GM23338 (cell line): ENCODE data around the gene SLC2A13. TPM values are rescaled to one million over a fixed set of nuclear protein-coding genes. Genes with fewer than 3 reads are reported as not detected.
A peak's percentile ranks its signal among the peaks of the same experiment; 100 is the strongest.

Experiments
- ATAC-seq: fragments of 200-7000 bp; cut with Tn5 transposase; 3 replicates; pipeline ENCODE4 v1.9.1; 2020
- DNase-seq: peaks from one replicate; pipeline ENCODE4 v3.0.0-alpha.2; 2015; ENCODE audit warnings: low spot score
- H2AFZ ChIP-seq: fragments of 200-600 bp; sonication (generic); 2 replicates; pipeline ENCODE4 v1.8.0; 2016; ENCODE audit warnings: antibody characterized with exemption, mild to moderate bottlenecking, moderate library complexity
- H3F3A ChIP-seq: fragments of 200-600 bp; sonication (generic); replicated peaks from 2 replicates; pipeline ENCODE4 v1.8.0; 2017; ENCODE audit warnings: antibody characterized with exemption, mixed run types, low read depth
- H3K27ac ChIP-seq: fragments of 200-600 bp; sonication (generic); 2 replicates; pipeline ENCODE4 v1.6.1; 2016; ENCODE audit warnings: low read depth
- H3K27me3 ChIP-seq: fragments of 200-600 bp; sonication (generic); 2 replicates; pipeline ENCODE4 v1.8.0; 2016; ENCODE audit warnings: mild to moderate bottlenecking, mixed run types, moderate library complexity; ENCODE audit not compliant: insufficient read depth
- H3K36me3 ChIP-seq: fragments of 200-600 bp; sonication (generic); 2 replicates; pipeline ENCODE4 v1.8.0; 2016; ENCODE audit warnings: mild to moderate bottlenecking; ENCODE audit not compliant: insufficient read depth
- H3K4me1 ChIP-seq: fragments of 200-600 bp; sonication (generic); 2 replicates; pipeline ENCODE4 v1.8.0; 2016; ENCODE audit warnings: mild to moderate bottlenecking, moderate library complexity; ENCODE audit not compliant: insufficient read depth
- H3K4me2 ChIP-seq: fragments of 200-600 bp; sonication (generic); 2 replicates; pipeline ENCODE4 v1.7.1; 2017; ENCODE audit warnings: mixed run types
- H3K4me3 ChIP-seq: fragments of 200-600 bp; sonication (generic); 2 replicates; pipeline ENCODE4 v1.6.1; 2016; ENCODE audit warnings: mixed run types
- H3K79me2 ChIP-seq: fragments of 200-600 bp; sonication (generic); replicated peaks from 2 replicates; pipeline ENCODE4 v1.8.0; 2017; ENCODE audit warnings: mild to moderate bottlenecking; ENCODE audit not compliant: insufficient read depth
- H3K9me2 ChIP-seq: fragments of 200-600 bp; sonication (generic); 2 replicates; pipeline ENCODE4 v1.8.0; 2017; ENCODE audit not compliant: insufficient read depth
- H4K20me1 ChIP-seq: fragments of 200-600 bp; sonication (generic); replicated peaks from 2 replicates; pipeline ENCODE4 v1.8.0; 2017; ENCODE audit warnings: mild to moderate bottlenecking; ENCODE audit not compliant: insufficient read depth
- H3K27ac Mint-ChIP-seq: 2 replicates; pipeline ENCODE4 v1.8.0; 2020; ENCODE audit warnings: inconsistent platforms, mild to moderate bottlenecking, moderate library complexity, mixed read lengths
- H3K27me3 Mint-ChIP-seq: 3 replicates; pipeline ENCODE4 v1.8.0; 2022; ENCODE audit warnings: low read depth, mild to moderate bottlenecking, moderate library complexity, mixed read lengths, inconsistent platforms; ENCODE audit not compliant: insufficient read depth, poor library complexity
- H3K36me3 Mint-ChIP-seq: 3 replicates; pipeline ENCODE4 v1.8.0; 2021; ENCODE audit warnings: low read depth, mild to moderate bottlenecking, inconsistent platforms, moderate library complexity, mixed read lengths
- H3K4me1 Mint-ChIP-seq: 3 replicates; pipeline ENCODE4 v1.8.0; 2020; ENCODE audit warnings: mild to moderate bottlenecking, inconsistent platforms, mixed read lengths
- H3K4me3 Mint-ChIP-seq: 3 replicates; pipeline ENCODE4 v1.8.0; 2021; ENCODE audit warnings: moderate library complexity, mild to moderate bottlenecking, inconsistent platforms, mixed read lengths
- H3K9me3 Mint-ChIP-seq: 3 replicates; pipeline ENCODE4 v1.8.0; 2020; ENCODE audit warnings: moderate library complexity, mild to moderate bottlenecking, inconsistent platforms, mixed read lengths
- EZH2phosphoT487 ChIP-seq: fragments of 200-600 bp; sonication (generic); IDR thresholded peaks from one replicate; pipeline ENCODE4 v1.8.1; 2018; ENCODE audit warnings: antibody characterized with exemption; ENCODE audit not compliant: unreplicated experiment
- JUNB ChIP-seq: IDR thresholded peaks from one replicate; pipeline ENCODE4 v1.6.1; 2016; ENCODE audit warnings: antibody characterized with exemption; ENCODE audit not compliant: unreplicated experiment
- polyA plus RNA-seq: library from polyadenylated mRNA; unstranded; fragments of >200 nt; fragmentation: Nextera tagmentation; extraction: Ambion mirVana; gene quantifications from 2 replicates; pipeline ENCODE4 v1.2.1, GENCODE V29; 2016
- total RNA-seq: library from RNA; depleted of rRNA; stranded (reverse); fragments of >200 nt; shearing (Covaris generic); gene quantifications from 2 replicates; pipeline ENCODE4 v1.2.3, GENCODE V29; 2014
- TF ChIP-seq, protein P1 (sequence below): IDR thresholded peaks from one replicate; pipeline ENCODE4 v1.6.1; 2018; ENCODE audit warnings: antibody characterized with exemption; ENCODE audit not compliant: unreplicated experiment
- TF ChIP-seq, protein P2 (sequence below), 2 experiments: fragments of 200-600 bp in 1 of 2; sonication (generic) in 1 of 2; conservative IDR thresholded peaks; 2 replicates each; pipeline versions ENCODE4 v1.5.1 to v1.6.1; 2016 to 2017; ENCODE audit warnings: antibody characterized with exemption in 2 of 2, low read depth in 2 of 2, mild to moderate bottlenecking in 2 of 2, moderate library complexity in 1 of 2
- TF ChIP-seq, protein P3 (sequence below): fragments of 250-450 bp; sonication (Bioruptor Pico); IDR thresholded peaks from 2 replicates; pipeline ENCODE4 v1.5.0; 2020; ENCODE audit warnings: mild to moderate bottlenecking, moderate library complexity
- TF ChIP-seq, protein P4 (sequence below): IDR thresholded peaks from 2 replicates; pipeline ENCODE4 v1.6.1; 2016; ENCODE audit warnings: antibody characterized with exemption

SLC2A13 gene
- total and polyA plus RNA-seq, 2 experiments from 2014 or later, result 6.8 to 22.7 TPM

DNA sequence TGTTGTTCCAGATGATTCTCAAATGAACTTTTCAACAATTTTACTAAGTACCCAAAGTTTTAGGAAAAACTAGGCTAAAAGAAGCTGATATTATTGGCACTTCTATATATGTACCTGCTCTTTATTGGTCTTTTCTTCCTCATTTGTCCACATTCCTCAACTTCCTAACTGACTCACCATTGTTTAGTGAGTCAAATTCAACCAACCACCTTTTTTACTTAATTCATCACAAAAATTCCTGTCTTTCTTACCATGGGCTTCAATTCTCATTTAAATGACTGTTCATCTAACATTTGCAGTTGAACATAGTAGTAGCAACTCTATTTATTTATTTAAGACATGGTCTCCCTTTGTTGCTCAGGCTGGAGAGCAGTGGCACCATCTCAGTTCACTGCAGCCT lies 47.6 kb upstream of the SLC2A13 start (continued):
- TF ChIP-seq, protein P1, sequence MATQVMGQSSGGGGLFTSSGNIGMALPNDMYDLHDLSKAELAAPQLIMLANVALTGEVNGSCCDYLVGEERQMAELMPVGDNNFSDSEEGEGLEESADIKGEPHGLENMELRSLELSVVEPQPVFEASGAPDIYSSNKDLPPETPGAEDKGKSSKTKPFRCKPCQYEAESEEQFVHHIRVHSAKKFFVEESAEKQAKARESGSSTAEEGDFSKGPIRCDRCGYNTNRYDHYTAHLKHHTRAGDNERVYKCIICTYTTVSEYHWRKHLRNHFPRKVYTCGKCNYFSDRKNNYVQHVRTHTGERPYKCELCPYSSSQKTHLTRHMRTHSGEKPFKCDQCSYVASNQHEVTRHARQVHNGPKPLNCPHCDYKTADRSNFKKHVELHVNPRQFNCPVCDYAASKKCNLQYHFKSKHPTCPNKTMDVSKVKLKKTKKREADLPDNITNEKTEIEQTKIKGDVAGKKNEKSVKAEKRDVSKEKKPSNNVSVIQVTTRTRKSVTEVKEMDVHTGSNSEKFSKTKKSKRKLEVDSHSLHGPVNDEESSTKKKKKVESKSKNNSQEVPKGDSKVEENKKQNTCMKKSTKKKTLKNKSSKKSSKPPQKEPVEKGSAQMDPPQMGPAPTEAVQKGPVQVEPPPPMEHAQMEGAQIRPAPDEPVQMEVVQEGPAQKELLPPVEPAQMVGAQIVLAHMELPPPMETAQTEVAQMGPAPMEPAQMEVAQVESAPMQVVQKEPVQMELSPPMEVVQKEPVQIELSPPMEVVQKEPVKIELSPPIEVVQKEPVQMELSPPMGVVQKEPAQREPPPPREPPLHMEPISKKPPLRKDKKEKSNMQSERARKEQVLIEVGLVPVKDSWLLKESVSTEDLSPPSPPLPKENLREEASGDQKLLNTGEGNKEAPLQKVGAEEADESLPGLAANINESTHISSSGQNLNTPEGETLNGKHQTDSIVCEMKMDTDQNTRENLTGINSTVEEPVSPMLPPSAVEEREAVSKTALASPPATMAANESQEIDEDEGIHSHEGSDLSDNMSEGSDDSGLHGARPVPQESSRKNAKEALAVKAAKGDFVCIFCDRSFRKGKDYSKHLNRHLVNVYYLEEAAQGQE, result no peak
- no peak for TF ChIP-seq EZH2phosphoT487

DNA sequence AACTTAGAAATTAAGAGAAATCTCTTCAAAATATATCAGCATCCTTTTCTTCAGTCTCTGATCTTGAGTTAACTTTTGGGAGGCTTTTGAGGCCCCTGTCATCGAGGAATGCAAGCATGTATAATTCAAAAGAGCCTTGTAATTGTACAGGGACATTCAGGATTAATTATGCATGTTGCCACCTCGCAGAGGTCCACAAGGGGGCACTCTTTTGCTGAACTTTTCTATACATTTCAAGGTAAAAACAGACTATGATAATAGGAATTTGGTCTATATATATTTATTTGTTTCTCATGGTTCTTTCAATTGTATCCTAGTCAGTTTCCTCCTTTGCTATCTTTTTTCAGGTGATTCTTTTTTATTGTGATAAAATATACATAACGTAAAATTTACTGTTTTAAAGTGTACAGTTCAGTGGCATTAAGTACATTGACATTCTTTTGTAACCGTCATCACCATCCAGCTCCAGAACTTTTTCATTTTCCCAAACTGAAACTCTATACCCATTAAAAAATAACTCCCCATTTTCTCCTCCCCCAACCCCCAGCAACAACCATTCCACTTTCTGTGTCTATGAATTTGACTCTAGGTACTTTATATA lies 47.0 kb upstream of the SLC2A13 start:
- Histone ChIP-seq H3K4me3 (no peak overlapping the region), H3K9me2 (no peaks in the 10 kb centered on the region), H3K4me1 (no peaks in the 10 kb centered on the region), H4K20me1 (no peaks in the 10 kb centered on the region), H3K79me2 (no peaks in the 10 kb centered on the region), H3K36me3 (no peaks in the 10 kb centered on the region), H3F3A (no peaks in the 10 kb centered on the region), H3K4me2 (no peak overlapping the region), H3K27ac (no peak overlapping the region), H2AFZ (no peak overlapping the region), H3K27me3 (no peaks in the 10 kb centered on the region)
- H3K4me3 Mint-ChIP-seq, result no peak overlapping the region
- no peaks in the 10 kb centered on the region for H3K9me3 Mint-ChIP-seq
- no peak overlapping the region for H3K27ac Mint-ChIP-seq
- peaks cover 15% of the 10 kb centered on the region for H3K4me1 Mint-ChIP-seq
- no peak for TF ChIP-seq JUNB
- TF ChIP-seq, protein P2, sequence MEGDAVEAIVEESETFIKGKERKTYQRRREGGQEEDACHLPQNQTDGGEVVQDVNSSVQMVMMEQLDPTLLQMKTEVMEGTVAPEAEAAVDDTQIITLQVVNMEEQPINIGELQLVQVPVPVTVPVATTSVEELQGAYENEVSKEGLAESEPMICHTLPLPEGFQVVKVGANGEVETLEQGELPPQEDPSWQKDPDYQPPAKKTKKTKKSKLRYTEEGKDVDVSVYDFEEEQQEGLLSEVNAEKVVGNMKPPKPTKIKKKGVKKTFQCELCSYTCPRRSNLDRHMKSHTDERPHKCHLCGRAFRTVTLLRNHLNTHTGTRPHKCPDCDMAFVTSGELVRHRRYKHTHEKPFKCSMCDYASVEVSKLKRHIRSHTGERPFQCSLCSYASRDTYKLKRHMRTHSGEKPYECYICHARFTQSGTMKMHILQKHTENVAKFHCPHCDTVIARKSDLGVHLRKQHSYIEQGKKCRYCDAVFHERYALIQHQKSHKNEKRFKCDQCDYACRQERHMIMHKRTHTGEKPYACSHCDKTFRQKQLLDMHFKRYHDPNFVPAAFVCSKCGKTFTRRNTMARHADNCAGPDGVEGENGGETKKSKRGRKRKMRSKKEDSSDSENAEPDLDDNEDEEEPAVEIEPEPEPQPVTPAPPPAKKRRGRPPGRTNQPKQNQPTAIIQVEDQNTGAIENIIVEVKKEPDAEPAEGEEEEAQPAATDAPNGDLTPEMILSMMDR (conservative IDR thresholded peaks at IDR 0.05; ENCODE audit: low read depth in 2 of 2), result peak; percentile 70 to 96
- DNase-seq (peak; percentile 65), ATAC-seq (no peak)
- H3K27me3 Mint-ChIP-seq, result no peaks in the 10 kb centered on the region
- H3K36me3 Mint-ChIP-seq, result no peaks in the 10 kb centered on the region

DNA sequence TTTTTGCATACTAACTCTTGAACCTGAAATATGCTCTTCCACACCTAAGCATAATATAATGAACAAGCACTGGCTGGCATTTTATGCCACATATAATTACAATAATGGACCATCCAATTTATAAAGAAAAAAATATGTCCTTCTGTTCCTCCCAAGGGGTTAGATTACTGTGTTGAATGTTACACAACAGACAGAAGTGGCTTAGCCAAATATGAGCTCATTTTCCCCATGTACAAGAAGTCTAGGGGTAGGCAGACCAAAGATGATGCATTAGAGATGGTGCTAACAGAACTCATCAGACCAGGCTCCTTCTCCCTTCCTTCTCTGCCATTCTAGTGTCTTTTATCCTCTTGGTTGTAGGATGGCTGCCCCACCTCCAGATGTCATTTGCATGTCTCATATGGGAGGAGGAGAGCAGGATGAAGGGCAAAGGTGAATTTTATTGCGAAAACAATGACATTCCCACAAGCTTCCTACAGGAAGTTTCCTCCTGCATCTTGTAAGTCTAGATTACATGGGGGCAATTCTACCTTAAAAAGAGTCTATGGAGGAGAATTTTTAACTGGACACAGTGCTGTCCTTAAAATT lies 43.9 kb upstream of the SLC2A13 start:
- Mint-ChIP-seq H3K36me3 (no peaks in the 10 kb centered on the region), H3K4me3 (no peak overlapping the region), H3K4me1 (peaks cover 9% of the 10 kb centered on the region; the same call in 2 of the 3 replicates), H3K27ac (no peak overlapping the region; the same call in 1 of the 2 replicates), H3K27me3 (no peaks in the 10 kb centered on the region), H3K9me3 (no peaks in the 10 kb centered on the region)
- no peak overlapping the region for H3K4me2 ChIP-seq
- H4K20me1 ChIP-seq, result no peaks in the 10 kb centered on the region
- no peaks in the 10 kb centered on the region for H3K4me1 ChIP-seq
- no peaks in the 10 kb centered on the region for H3K27me3 ChIP-seq
- no peaks in the 10 kb centered on the region; the same call in 1 of the 2 replicates for H3F3A ChIP-seq
- DNase-seq (no peak), ATAC-seq (no peak)
- no peaks in the 10 kb centered on the region for H3K79me2 ChIP-seq
- no peak overlapping the region for H3K27ac ChIP-seq
- no peaks in the 10 kb centered on the region for H3K36me3 ChIP-seq
- no peak overlapping the region for H3K4me3 ChIP-seq
- H3K9me2 ChIP-seq, result no peaks in the 10 kb centered on the region
- H2AFZ ChIP-seq, result no peak overlapping the region
- TF ChIP-seq, protein P3, sequence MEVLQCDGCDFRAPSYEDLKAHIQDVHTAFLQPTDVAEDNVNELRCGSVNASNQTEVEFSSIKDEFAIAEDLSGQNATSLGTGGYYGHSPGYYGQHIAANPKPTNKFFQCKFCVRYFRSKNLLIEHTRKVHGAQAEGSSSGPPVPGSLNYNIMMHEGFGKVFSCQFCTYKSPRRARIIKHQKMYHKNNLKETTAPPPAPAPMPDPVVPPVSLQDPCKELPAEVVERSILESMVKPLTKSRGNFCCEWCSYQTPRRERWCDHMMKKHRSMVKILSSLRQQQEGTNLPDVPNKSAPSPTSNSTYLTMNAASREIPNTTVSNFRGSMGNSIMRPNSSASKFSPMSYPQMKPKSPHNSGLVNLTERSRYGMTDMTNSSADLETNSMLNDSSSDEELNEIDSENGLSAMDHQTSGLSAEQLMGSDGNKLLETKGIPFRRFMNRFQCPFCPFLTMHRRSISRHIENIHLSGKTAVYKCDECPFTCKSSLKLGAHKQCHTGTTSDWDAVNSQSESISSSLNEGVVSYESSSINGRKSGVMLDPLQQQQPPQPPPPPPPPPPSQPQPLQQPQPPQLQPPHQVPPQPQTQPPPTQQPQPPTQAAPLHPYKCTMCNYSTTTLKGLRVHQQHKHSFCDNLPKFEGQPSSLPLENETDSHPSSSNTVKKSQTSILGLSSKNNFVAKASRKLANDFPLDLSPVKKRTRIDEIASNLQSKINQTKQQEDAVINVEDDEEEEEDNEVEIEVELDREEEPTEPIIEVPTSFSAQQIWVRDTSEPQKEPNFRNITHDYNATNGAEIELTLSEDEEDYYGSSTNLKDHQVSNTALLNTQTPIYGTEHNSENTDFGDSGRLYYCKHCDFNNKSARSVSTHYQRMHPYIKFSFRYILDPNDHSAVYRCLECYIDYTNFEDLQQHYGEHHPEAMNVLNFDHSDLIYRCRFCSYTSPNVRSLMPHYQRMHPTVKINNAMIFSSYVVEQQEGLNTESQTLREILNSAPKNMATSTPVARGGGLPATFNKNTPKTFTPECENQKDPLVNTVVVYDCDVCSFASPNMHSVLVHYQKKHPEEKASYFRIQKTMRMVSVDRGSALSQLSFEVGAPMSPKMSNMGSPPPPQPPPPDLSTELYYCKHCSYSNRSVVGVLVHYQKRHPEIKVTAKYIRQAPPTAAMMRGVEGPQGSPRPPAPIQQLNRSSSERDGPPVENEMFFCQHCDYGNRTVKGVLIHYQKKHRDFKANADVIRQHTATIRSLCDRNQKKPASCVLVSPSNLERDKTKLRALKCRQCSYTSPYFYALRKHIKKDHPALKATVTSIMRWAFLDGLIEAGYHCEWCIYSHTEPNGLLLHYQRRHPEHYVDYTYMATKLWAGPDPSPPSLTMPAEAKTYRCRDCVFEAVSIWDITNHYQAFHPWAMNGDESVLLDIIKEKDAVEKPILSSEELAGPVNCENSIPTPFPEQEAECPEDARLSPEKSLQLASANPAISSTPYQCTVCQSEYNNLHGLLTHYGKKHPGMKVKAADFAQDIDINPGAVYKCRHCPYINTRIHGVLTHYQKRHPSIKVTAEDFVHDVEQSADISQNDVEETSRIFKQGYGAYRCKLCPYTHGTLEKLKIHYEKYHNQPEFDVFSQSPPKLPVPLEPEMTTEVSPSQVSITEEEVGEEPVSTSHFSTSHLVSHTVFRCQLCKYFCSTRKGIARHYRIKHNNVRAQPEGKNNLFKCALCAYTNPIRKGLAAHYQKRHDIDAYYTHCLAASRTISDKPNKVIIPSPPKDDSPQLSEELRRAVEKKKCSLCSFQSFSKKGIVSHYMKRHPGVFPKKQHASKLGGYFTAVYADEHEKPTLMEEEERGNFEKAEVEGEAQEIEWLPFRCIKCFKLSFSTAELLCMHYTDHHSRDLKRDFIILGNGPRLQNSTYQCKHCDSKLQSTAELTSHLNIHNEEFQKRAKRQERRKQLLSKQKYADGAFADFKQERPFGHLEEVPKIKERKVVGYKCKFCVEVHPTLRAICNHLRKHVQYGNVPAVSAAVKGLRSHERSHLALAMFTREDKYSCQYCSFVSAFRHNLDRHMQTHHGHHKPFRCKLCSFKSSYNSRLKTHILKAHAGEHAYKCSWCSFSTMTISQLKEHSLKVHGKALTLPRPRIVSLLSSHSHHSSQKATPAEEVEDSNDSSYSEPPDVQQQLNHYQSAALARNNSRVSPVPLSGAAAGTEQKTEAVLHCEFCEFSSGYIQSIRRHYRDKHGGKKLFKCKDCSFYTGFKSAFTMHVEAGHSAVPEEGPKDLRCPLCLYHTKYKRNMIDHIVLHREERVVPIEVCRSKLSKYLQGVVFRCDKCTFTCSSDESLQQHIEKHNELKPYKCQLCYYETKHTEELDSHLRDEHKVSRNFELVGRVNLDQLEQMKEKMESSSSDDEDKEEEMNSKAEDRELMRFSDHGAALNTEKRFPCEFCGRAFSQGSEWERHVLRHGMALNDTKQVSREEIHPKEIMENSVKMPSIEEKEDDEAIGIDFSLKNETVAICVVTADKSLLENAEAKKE (CRISPR knock-in tag), result no peak
- TF ChIP-seq, protein P4, sequence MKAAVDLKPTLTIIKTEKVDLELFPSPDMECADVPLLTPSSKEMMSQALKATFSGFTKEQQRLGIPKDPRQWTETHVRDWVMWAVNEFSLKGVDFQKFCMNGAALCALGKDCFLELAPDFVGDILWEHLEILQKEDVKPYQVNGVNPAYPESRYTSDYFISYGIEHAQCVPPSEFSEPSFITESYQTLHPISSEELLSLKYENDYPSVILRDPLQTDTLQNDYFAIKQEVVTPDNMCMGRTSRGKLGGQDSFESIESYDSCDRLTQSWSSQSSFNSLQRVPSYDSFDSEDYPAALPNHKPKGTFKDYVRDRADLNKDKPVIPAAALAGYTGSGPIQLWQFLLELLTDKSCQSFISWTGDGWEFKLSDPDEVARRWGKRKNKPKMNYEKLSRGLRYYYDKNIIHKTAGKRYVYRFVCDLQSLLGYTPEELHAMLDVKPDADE, result no peak
